ENCODE results near the gene FBXO10.
"Not testable (repeated sequence)": the region's sequence is repeated elsewhere in the genome, so short reads cannot be mapped to it uniquely, and the experiment has no call there.

FBXO10 gene

GRCh38 chr9:37611961-37612360 lies 35.8 kb upstream of the FBXO10 start:
- DNase-seq (ENCODE audit: low read depth, low spot score) = no peak
- in situ Hi-C loops (cut with HindIII; ENCODE audit: low sequenced_read_pairs) = no loop called here
- TF ChIP-seq CTCF (IDR thresholded peaks at IDR 0.05; ENCODE audit: low read depth, low read length) = no peak
- no peak overlapping the region for H3K4me3 ChIP-seq (ENCODE audit: low read depth, low read length)

- H3K4me3 ChIP-seq (ENCODE audit: low read depth, low read length) = no peak overlapping the region
- no peak for TF ChIP-seq CTCF (IDR thresholded peaks at IDR 0.05; ENCODE audit: low read depth, low read length)
- in situ Hi-C loops (cut with HindIII; ENCODE audit: low sequenced_read_pairs) = no loop called here
- no peak for DNase-seq (ENCODE audit: low read depth, low spot score)
These were observed 34.8 kb upstream of the FBXO10 start for GRCh38 chr9:37611014-37611413.

GRCh38 chr9:37609735-37610397 lies 33.7 kb upstream of the FBXO10 start:
- H3K4me3 ChIP-seq (ENCODE audit: low read depth, low read length) = no peak overlapping the region
- no peak for DNase-seq (ENCODE audit: low read depth, low spot score)
- TF ChIP-seq CTCF (IDR thresholded peaks at IDR 0.05; ENCODE audit: low read depth, low read length) = no peak
- in situ Hi-C loops (cut with HindIII; ENCODE audit: low sequenced_read_pairs) = no loop called here

- no peak for TF ChIP-seq CTCF (IDR thresholded peaks at IDR 0.05; ENCODE audit: low read depth, low read length)
- in situ Hi-C loops (cut with HindIII; ENCODE audit: low sequenced_read_pairs) = no loop called here
- no peak overlapping the region for H3K4me3 ChIP-seq (ENCODE audit: low read depth, low read length)
- DNase-seq (ENCODE audit: low read depth, low spot score) = no peak
These were observed 32.1 kb upstream of the FBXO10 start for GRCh38 chr9:37608250-37608649.

- no peak overlapping the region for H3K4me3 ChIP-seq (ENCODE audit: low read depth, low read length)
- DNase-seq (ENCODE audit: low read depth, low spot score) = no peak
- in situ Hi-C loops (cut with HindIII; ENCODE audit: low sequenced_read_pairs) = no loop called here
- TF ChIP-seq CTCF (IDR thresholded peaks at IDR 0.05; ENCODE audit: low read depth, low read length) = no peak
These were observed 28.1 kb upstream of the FBXO10 start for GRCh38 chr9:37604296-37604695.

GRCh38 chr9:37602817-37603216 lies 26.6 kb upstream of the FBXO10 start:
- in situ Hi-C loops (cut with HindIII; ENCODE audit: low sequenced_read_pairs) = no loop called here
- H3K4me3 ChIP-seq (ENCODE audit: low read depth, low read length) = no peak overlapping the region
- no peak for DNase-seq (ENCODE audit: low read depth, low spot score)
- no peak for TF ChIP-seq CTCF (IDR thresholded peaks at IDR 0.05; ENCODE audit: low read depth, low read length)

GRCh38 chr9:37602061-37602460 lies 25.9 kb upstream of the FBXO10 start:
- H3K4me3 ChIP-seq (ENCODE audit: low read depth, low read length); DNase-seq (ENCODE audit: low read depth, low spot score); in situ Hi-C loops (cut with HindIII; ENCODE audit: low sequenced_read_pairs): not testable (repeated sequence)
